RPMI8226 (cell line): ENCODE measurements around the gene CMPK2.
"Not testable (repeated sequence)": the region's sequence is repeated elsewhere in the genome, so short reads cannot be mapped to it uniquely, and the experiment has no call there.

ENCODE experiments used
- DNase-seq: peaks from one replicate; pipeline ENCODE4 v3.0.0-alpha.2; 2015

The CMPK2 gene, protein sequence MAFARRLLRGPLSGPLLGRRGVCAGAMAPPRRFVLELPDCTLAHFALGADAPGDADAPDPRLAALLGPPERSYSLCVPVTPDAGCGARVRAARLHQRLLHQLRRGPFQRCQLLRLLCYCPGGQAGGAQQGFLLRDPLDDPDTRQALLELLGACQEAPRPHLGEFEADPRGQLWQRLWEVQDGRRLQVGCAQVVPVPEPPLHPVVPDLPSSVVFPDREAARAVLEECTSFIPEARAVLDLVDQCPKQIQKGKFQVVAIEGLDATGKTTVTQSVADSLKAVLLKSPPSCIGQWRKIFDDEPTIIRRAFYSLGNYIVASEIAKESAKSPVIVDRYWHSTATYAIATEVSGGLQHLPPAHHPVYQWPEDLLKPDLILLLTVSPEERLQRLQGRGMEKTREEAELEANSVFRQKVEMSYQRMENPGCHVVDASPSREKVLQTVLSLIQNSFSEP

DNA sequence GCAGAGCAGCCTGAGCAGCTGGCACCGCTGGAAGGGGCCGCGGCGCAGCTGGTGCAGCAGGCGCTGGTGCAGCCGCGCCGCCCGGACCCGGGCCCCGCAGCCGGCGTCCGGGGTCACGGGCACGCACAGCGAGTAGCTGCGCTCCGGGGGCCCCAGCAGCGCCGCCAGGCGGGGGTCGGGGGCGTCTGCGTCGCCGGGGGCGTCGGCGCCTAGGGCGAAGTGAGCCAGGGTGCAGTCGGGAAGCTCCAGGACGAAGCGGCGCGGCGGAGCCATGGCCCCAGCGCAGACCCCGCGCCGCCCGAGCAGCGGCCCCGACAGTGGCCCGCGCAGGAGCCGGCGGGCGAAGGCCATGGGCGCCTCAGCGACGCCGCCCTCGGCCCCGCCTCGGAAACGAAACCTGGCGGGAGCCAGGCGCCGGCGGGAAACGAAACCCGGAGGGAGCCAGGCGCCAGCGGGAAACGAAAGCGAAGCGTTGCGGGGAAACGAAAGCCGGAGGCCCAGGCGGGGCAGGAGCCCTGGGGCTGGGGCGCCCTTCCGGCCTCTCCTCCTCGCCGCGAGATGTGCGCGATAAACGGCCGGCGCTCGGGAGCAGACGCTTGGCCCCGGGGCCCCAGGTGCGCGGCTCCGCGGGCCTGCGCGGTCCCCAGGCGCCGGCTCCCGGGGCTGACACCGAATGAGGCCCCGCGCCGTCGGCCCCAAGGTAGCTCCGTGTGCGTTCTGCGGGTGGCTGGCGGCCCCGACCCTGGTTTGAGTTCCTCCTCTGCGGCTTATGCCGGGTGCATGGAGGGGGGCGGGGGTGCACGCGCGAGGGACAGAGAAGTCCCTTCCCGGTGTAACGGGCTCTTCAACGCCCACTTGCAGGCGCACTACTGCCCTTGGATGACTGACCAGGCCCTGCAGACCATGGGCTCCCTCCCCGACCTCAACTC is at the start of gene CMPK2:
Gene CMPK2, minus strand, starts transcription at position 562 of the 929 bp plus-strand sequence. Its CDS starts 211 bp downstream, at position 351.
- peak; percentile 61 for DNase-seq

DNA sequence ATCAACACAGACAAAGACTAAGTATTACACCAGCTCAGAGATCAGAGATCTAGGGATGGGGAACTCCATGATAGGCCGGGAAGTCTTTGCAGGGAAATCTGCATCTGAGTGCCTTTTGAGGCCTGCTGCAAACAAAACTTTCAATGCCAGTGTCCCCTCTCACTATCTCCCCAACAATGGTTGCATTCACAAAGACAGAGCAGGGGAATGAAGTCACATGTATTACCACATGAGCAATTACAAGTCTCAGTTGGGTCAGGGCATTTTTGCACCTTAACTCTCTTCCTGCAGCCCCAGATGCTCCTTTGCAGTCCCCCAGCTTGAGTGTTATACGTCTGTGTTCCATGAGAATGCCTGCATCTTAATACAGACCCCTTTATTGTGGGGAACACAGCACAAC is 49.7 kb upstream of the CMPK2 start:
- DNase-seq: no peak

DNA sequence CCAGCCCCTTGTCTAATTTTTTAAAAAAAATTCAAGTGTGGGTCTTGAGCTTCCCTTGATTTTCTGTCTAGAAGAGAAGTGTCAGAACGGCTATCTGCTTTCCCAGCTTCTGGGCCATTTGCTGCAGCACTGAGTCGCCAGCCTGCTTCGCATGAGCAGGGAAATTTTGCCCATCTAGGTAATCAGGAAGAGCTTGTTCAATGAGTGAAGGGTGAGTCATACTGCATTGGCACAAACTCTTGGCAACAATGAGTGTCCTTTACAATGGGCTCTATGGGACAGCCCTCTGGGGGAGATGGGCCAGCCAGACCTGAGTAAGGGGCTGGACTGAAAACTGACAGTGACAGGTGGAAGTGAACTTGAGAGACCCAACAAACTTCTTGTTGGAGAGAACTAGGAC is 49.1 kb upstream of the CMPK2 start:
- no peak for DNase-seq

DNA sequence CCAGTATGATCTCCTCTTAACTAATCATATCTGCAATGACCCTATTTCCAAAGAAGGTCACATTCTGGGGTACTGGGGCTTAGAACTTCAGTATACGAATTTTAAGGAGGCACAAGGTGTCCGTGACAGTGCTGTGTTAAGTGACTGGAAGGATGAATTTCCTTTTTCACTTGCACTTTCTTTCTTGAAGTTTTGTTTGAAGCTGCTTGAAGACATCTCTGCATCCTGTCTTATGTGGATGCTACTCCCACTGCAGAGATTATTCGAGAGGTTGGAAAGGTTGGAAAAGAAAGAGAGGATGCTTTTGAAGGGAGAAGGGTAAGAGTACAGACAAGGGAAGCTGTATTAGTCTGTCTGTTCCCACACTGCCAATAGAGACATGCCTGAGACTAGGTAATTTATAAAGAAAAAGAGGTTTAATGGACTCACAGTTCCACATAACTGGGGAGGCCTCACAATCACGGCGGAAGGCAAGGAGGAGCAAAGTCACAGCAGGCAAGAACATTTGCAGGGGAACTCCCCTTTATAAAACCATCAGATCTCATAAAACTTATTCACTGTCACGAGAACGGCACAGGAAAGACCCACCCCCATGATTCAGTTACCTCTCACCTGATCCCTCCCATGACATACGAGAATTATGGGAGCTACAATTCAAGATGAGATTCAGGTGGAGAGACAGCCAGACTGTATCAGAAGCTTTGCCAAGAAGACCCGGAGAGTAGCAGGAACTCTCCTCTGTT is 47.9 kb upstream of the CMPK2 start:
- no peak for DNase-seq

DNA sequence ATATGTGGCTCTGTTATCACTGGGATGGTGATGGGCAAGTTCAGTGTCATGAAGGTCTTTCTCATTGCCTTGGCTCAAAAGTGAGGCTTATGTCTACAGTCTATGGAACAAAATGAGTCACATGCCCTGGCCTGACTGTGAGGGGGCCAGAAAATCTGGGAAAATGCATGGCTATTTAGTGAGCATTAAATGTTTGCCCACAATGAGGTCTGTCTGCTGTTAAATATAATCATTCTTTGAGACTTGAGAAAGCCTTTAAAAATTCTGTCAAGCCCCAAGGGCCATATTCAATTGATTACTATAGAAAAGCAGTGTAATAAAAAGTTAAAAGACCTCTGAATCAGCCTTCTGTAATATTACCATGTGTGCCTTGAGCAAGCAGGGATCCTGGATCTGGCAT is 46.0 kb upstream of the CMPK2 start:
- DNase-seq: no peak

DNA sequence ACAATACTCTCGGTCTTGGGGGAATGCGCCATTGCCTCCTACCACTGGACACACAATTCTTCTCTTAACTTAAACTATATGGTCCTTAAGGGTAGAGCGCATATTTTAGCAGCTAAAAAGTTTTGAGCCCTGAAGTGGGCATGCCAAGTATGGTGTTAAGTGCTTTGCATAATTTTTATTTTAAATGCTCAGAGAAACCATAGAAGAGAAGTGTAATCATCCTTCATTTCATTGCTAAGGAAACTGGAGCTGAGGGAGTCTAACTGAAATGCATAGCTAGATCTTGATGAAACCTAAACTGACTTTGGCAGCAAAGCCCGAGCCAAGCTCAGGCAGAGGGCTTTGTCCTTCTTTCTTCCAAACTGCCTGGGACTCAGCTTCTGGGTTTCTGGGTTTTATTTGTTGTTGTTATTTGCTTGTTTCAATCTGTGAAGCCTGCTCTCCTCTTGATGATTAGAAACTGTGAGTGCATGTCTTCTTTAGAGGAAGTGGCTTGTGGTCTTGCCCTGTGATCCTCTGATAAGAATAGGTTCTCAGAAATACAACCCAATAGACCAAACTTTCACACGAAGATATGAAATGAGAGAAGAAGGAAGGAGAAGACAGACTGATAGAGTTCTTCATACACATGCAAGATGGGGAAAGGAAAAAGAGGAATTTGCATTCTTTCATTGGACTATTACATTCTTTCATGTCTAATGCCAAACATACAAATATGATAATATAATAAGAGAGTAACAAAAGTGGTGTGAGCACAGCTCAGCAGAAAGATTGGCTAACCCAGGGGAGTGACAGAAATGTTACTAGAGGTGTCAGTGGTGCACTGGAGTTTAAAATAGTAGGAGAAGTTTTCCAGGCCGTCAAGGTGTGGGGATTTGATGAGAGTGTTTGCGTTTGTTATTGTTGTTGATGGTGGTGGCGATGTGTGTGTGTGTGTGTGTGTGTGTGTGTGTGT is 44.0 kb upstream of the CMPK2 start:
- DNase-seq: no peak

DNA sequence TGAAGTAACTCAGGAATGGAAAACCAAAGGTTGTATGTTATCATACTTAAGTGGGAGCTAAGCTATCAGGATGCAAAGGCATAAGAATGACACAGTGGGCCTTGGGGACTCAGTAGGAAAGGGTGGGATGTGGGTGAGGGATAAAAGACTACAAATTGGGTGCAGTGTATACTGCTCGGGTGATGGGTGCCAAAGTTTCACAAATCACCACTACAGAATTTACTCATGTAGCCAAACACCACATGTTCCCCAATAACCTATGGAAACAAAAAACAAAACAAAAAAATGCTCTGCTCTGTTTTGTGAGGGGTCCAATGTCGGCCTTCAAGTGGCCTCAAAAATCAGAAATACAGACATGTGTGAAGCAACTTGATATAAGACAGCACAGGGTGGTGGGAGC is 42.6 kb upstream of the CMPK2 start:
- no peak for DNase-seq

DNA sequence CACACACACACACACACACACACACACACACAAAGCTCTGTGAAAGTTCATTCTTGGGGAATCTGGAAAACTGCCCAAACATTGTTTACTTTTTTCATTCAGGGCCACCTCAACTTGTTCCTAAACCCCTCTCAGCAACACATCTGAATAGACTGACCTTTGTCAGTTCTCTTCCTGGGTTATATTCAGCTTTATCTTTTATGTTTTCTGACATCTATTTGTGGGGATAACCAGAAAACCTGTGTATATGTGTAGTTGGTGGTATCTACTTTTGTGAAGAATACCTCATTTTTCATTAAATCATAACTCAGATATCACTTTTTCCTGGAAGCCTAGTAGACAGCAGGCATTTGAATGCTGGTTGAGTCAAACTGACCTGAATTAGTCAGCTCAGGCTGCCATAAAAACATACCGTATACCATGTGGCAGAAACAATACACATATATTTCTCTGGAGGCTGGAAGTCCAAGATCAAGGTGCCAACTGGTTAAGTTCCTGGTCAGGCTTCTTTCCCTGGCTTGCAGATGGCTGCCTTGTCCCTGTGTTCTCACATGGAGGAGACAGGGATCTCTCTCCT is 40.5 kb upstream of the CMPK2 start:
- no peak for DNase-seq

DNA sequence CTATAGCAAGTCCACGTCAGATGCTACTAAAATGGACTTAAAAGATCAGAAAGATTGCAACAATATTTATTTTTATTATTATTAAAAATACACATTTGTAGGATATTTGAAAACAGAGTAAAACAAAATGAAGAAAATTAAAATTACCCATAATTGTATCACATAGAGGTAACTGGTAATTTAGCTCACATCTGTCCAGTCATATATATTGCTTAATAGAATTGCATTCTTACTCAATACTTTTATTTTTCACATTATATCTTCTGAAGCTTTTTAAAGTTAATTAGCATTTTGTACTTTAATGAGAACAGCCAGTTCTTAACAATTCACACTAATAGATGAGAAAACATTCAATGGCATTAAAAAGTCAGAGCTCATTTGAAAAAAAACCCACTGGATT is 40.0 kb upstream of the CMPK2 start:
- no peak for DNase-seq

DNA sequence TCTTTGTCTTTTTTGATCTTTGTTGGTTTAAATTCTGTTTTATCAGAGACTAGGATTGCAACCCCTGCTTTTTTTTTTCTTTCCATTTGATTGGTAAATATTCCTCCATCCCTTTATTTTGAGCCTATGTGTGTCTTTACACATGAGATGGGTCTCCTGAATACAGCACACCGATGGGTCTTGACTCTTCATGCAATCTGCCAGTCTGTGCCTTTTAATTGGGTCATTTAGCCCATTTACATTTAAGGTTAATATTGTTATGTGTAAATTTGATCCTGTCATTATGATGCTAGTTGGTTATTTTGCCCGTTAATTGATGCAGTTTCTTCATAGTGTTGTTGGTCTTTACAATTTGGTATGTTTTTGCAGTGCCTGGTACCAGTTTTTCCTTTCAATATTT is 36.9 kb upstream of the CMPK2 start:
- DNase-seq: not testable (repeated sequence)

DNA sequence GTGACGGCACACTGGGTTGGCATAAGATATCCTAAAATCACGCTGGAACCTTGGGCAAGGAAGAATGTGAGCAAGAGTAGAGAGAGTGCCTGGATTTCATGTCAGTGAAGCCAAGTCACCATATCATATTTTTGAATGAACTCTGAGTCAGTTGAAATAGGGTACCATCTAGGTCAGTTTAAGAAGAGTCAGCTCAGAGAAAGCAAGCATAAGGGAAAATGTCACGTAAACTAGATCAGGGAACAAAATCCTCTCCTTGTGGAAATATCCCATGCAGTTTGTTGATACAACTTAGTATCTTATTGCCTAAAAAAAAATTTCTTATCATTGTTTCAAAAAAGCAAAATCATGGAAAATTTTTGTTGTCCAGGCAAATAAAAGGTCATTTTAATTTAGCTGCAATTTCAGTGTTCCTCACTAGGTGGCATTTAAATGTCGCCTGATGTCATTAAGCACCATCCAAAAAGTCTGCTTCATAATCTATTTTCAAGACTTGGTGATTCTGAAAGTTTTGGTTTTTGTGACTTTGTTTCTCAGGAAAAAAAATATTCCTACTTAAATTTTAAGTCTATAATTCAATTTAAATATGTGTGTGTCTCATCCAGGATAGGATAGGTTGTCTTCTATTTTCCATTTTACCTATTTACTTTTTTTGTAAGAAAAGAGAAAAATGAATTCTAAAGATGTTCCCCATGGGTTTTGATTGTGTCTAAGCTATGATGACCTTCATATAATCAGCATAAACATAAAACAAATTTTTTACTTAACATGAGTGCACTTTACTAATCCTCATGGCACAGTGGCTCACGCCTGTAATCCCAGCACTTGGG is 31.4 kb upstream of the CMPK2 start:
- DNase-seq: peak; percentile 40

DNA sequence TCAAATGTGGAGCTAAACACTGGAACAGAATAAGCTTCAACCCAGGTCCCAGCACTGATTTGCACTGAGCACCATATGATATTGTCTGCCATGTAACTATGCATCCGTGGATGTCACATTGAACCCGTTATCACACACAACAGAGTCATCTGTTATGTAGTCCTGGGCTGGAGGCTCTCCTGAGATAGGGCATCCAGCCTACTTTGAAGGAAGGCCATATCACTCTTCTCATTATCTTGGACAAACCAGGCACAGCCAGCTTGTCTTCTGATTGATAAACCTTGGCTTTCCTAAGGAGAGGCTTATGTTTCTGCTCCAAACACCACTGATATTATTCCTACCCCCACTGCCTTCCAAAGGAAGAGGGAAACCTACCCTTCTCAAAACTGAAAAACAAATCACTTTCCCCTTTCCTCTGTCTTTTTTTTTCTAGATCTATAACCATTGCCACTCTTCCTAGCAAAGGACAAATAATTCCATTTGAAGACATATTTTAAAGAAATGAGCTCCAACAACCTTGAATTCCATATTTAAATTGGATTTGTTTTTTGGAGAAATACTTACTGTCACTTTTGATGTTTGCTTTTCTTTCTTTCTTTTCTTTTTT is 28.3 kb upstream of the CMPK2 start:
- no peak for DNase-seq

DNA sequence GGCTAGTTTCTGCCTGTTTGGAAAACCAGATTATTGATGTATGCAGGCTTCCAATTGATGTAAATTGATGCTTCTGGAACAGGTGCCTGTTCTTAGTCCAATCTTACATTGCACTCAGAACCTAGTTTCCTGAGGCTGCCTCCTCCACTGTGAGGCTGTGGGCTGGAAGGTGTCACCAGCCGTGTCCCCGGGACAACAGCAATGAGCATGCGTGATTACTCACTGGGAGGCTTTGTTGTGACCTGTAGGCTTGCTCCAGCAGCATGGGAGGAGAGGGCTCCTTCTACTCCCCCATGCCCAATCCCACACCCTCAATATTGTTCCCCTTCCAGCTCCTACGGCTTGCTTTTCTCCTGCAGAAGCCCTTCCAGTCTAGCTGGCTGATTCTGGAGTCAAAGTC is 23.0 kb upstream of the CMPK2 start:
- no peak for DNase-seq

DNA sequence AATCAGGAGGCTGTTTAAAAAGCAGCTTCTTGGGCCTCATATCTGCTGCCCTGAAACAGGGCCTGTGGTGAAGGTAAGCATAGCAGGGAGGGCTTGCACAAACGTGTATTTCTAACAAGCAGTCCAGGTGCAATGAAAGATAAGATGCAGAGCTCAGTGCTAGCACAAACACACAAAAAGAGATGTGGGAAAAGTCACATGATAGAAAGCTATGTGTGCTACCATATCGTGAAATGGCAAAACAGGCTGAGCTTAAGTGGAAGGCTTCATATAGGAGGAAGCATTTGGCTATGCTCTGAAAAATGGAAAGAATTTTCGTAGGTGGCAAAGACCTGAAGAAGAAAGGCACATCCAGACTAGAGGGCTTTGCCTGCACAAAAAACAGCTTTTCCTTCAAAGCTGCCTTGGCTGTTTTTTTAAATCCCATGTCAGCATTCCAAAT is 22.1 kb upstream of the CMPK2 start:
- DNase-seq: no peak

DNA sequence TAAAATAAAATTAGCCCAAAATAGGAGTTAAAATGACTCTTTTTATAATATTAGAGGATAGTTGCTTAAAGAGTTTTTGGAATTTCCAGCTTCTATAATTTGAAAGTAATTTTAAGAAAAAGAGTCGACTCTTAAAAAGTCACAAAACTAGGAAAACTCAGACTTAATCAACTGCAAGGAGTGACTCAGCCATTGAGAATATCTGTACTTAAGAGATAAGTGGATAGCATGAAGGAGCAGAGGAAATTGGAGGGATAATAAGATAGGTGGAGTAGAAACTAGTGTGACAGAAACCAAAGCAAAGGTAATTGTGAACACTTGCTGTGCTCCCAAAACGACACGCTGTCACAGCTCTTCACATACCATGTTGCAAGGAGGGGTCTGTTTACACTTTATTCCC is 20.3 kb upstream of the CMPK2 start:
- DNase-seq: no peak

DNA sequence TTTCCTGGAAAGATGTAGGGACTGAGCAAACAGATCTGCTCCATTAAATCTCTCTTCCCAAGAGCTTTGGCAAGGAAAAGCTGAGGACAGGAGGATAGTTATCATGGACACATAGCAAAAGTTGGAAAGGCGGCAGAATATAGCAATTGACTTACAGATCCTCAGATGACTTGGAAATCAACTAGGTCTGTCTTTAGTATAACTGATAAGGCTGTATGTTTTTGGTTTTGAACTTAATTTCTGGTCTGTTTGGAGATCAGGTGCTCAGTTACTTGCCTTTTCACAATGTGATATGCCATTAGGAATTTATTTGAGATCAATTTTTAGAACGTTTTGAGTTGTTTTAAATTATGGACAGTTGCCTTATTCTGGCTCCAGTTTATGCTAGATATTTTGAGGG is 19.8 kb upstream of the CMPK2 start:
- no peak for DNase-seq

DNA sequence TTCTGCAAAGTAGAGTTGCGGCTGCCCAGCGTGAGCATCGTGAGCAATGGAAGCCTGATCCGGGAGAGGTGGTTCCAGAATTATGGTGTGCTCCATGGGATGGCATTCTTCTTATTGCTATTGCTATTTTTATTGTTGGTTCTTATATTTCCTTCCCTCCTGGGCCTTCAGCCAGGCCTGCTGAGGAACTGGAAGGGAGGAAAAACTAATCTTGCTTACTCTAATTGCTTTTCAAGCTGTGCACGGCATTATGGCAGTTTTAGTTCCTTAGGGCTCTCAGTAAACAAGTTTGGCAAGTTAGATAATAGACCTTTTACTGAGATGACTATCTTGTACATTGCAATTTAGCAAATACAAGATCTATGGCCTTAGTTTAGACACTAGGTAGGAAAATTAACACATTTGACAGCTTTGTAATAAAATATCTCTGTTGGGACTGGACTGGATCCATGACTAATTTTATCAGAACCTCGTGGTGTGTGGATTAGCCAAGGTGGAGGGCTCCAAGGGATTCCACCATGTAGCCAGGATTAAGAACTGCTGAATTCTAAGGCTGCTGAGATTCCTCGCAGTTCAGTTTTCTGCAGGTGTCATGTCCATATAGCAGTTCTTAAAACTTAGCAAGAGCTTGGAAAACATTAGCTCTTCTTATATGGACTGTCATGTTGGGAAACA is 17.9 kb upstream of the CMPK2 start:
- no peak for DNase-seq

DNA sequence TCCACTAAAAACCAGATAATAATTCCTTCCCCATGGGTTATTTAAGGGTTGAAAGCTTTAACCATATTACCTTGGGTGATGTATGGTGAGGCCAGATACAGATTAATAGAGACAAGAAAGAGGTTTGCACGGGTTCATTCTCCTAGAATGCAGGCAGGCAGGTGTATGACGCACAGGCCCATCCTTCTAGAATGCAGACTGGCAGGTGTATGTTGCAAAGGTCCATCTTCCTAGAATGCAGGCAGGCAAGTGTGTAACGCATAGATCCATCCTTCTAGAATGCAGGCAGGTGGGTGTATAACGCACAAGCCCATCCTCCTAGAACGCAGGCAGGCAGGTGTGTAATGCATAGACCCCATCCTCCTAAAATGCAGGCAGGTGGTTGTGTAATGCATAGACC is 15.8 kb upstream of the CMPK2 start:
- no peak for DNase-seq

DNA sequence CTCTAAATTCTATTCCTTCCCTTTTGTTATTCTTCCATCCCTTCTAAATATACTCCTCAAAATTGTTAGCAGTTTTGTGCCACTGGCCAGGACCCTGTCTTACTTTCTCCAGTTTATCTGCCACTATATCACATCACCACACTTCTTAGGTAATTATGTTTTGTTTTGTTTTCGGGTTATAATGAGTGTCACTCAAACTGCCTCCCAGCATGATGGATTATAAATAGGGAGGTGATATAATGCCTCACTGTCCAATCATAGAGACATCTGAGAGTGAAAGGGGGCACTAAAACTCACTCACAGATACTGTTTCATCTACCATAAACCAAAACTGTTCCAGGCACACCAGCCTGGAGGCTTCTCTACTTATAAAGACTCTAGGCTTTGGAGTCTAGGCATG is 15.3 kb upstream of the CMPK2 start:
- no peak for DNase-seq
